Mucosa of descending colon (tissue), 3 donors: ENCODE data around the gene ZNF227. TPM values are rescaled to one million over a fixed set of nuclear protein-coding genes. Genes with fewer than 3 reads are reported as not detected.

Source experiments
- ATAC-seq: fragments of 200-7000 bp; cut with Tn5 transposase; one replicate; pipeline ENCODE4 v1.9.1; 2020; ENCODE audit warnings: mild to moderate bottlenecking, moderate library complexity
- DNase-seq, 3 donors: peaks; one replicate each; pipeline ENCODE4 v3.0.0-alpha.2; 2020
- H3K36me3 ChIP-seq: fragments of 200-600 bp; one replicate; pipeline ENCODE4 v1.8.0; 2021; ENCODE audit warnings: low read depth, mild to moderate bottlenecking
- H3K4me1 ChIP-seq: fragments of 200-600 bp; one replicate; pipeline ENCODE4 v1.8.0; 2021; ENCODE audit warnings: low read depth, mild to moderate bottlenecking
- H3K4me3 ChIP-seq: fragments of 200-600 bp; one replicate; pipeline ENCODE4 v1.8.0; 2021; ENCODE audit warnings: mild to moderate bottlenecking
- H3K9me3 ChIP-seq: fragments of 200-600 bp; one replicate; pipeline ENCODE4 v1.8.0; 2021; ENCODE audit warnings: mild to moderate bottlenecking
- intact Hi-C, 2 donors: fragments of 100-400 bp; cut with DNase I in 1 of 2; cut with micrococcal nuclease in 1 of 2; formaldehyde crosslinking; loops; one replicate each; pipeline versions ENCODE4 v1.11.0 to v1.11.1; 2022; cut with DNase I, micrococcal nuclease
- total RNA-seq, 3 donors: library from RNA; stranded (reverse); fragmentation: NEBNext Ultra II Directional in 2 of 3; extraction: Animal tissue kit (Norgen Biotek cat#: 25700) in 2 of 3; gene quantifications; one replicate each; pipeline versions ENCODE4 v1.2.1 to v1.2.4, GENCODE V29; 2021 to 2023
- TF ChIP-seq, protein P1 (sequence below): fragments of 200-600 bp; IDR thresholded peaks from one replicate; pipeline ENCODE4 v1.8.0; 2022; ENCODE audit warnings: antibody characterized with exemption, mild to moderate bottlenecking
- donor health status: DM: no; HTN: no; CAD: no; lungs with moderate emphysema.
- donor health status: DM: no; HTN: no; CAD: no.
- donor health status: DM: no; HTN: yes; CAD: no.

The ZNF227 gene
- total RNA-seq, 3 donors from 2014 or later: 11.3 to 25.3 (median 12.6) TPM

- TF ChIP-seq, protein P1, sequence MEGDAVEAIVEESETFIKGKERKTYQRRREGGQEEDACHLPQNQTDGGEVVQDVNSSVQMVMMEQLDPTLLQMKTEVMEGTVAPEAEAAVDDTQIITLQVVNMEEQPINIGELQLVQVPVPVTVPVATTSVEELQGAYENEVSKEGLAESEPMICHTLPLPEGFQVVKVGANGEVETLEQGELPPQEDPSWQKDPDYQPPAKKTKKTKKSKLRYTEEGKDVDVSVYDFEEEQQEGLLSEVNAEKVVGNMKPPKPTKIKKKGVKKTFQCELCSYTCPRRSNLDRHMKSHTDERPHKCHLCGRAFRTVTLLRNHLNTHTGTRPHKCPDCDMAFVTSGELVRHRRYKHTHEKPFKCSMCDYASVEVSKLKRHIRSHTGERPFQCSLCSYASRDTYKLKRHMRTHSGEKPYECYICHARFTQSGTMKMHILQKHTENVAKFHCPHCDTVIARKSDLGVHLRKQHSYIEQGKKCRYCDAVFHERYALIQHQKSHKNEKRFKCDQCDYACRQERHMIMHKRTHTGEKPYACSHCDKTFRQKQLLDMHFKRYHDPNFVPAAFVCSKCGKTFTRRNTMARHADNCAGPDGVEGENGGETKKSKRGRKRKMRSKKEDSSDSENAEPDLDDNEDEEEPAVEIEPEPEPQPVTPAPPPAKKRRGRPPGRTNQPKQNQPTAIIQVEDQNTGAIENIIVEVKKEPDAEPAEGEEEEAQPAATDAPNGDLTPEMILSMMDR: no peak
- intact Hi-C loops: no loop called here
- Histone ChIP-seq H3K4me3 (no peak overlapping the region), H3K36me3 (no peaks in the 10 kb centered on the region), H3K9me3 (peaks cover 68% of the 10 kb centered on the region), H3K4me1 (no peaks in the 10 kb centered on the region)
- ATAC-seq: no peak
- DNase-seq: no peak
Measured at GRCh38 chr19:44258136-44258535, 45.8 kb downstream of the ZNF227 start.

- TF ChIP-seq, protein P1: no peak
- DNase-seq (no peak), ATAC-seq (no peak)
- Histone ChIP-seq H3K4me1 (no peaks in the 10 kb centered on the region), H3K36me3 (no peaks in the 10 kb centered on the region), H3K4me3 (no peak overlapping the region), H3K9me3 (peaks cover 65% of the 10 kb centered on the region)
- intact Hi-C loops: no loop called here
Measured at GRCh38 chr19:44258835-44259413, 46.6 kb downstream of the ZNF227 start.

- intact Hi-C loops: no loop called here
- TF ChIP-seq, protein P1: no peak
- no peak overlapping the region for H3K4me3 ChIP-seq
- H3K9me3 ChIP-seq: peaks cover 56% of the 10 kb centered on the region
- H3K4me1 ChIP-seq: no peaks in the 10 kb centered on the region
- ATAC-seq: peak; percentile 58
- H3K36me3 ChIP-seq: no peaks in the 10 kb centered on the region
- peak in 2 of 3 donors; percentile 12 to 33 for DNase-seq
Measured at GRCh38 chr19:44260343-44260681, 48.0 kb downstream of the ZNF227 start.

DNA sequence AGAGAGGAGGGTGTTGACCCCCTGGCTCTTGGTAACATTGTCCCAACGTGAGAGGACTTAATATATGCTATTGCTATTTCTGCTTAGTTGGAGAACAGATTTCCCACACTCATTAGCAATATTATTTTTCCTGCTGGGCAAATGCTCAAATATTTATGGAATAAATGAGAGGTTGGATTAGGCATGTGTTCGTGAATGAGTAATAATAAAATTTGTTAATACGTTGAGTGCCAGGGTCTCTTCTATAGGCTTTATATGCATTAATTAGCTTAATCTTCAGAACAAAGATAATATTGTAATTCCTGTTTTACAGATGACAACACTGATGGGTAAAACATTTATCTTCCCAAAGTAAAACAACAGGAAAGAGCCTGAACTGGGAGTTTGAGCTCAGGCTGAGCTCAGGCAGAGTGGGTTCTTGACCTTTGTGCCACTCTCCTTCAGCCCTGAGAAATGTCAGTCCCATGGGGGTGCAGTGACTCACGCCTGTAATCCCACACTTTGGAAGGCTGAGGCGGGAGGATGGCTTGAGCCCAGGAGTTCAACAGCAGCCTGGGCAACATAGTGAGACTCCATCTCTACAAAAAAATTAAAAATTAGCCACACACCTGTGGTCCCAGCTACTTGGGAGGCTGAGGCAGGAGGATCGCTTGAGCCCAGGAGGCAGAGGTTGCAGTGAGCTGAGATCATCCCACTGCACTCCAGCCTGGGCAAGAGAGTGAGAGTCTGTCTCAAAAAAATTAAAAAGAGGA lies 48.5 kb downstream of the ZNF227 start:
- Histone ChIP-seq H3K4me3 (no peak overlapping the region), H3K36me3 (no peaks in the 10 kb centered on the region), H3K4me1 (no peaks in the 10 kb centered on the region), H3K9me3 (peaks cover 53% of the 10 kb centered on the region)
- DNase-seq (no peak), ATAC-seq (no peak)
- TF ChIP-seq, protein P1: no peak
- intact Hi-C loops: no loop called here

GRCh38 chr19:44277331-44277730 lies 65.0 kb downstream of the ZNF227 start:
- H3K4me1 ChIP-seq: no peaks in the 10 kb centered on the region
- ATAC-seq (no peak), DNase-seq (no peak)
- no peak overlapping the region for H3K4me3 ChIP-seq
- TF ChIP-seq, protein P1: no peak
- H3K36me3 ChIP-seq: no peaks in the 10 kb centered on the region
- intact Hi-C loops: no loop called here
- peaks cover 95% of the 10 kb centered on the region for H3K9me3 ChIP-seq
